GM13977 (cell line): Measurements from ENCODE around the gene FRMD4A.
"Not testable (repeated sequence)": the region's sequence is repeated elsewhere in the genome, so short reads cannot be mapped to it uniquely, and the experiment has no call there.

Experiments used
- DNase-seq: peaks from one replicate; pipeline ENCODE4 v3.0.0; 2012; ENCODE audit warnings: low spot score
- in situ Hi-C: fragments of 300-500 bp; cut with MboI; formaldehyde crosslinking; loops from one replicate; pipeline ENCODE4 v1.12.0; 2022; ENCODE audit warnings: low sequenced_read_pairs, low pct_unique_long_range_greater_than_20kb, mixed read lengths, inconsistent platforms; ENCODE audit not compliant: unreplicated experiment
- TF ChIP-seq, protein P1 (sequence below): IDR thresholded peaks from 2 replicates; pipeline ENCODE4 v1.5.1; 2012; ENCODE audit warnings: mild to moderate bottlenecking, control low read depth; ENCODE audit not compliant: insufficient read depth; ENCODE audit errors: extremely low read depth, missing control alignments

Gene FRMD4A

DNA sequence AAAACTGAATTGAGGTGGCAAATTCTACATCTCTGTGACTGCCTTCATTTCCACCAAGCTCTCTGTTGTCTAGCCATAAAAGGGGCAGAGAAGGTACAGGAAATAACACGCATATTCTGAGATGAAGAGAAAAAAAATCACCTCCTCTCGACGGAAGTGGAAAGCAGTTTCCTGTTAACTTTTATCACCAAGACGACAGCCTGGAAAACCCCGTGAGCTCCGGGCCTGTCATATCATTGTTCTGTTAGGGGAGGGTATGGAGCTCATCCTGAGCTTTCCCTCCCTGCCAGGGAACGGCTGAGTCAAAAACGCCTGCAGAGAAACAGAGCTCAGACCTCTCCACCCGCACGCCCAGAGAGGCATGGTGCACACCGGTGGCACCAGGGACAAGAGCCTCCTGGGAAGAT is 543.7 kb downstream of the FRMD4A start:
- DNase-seq = peak; percentile 73
- in situ Hi-C loops = no loop called here
- TF ChIP-seq, protein P1, sequence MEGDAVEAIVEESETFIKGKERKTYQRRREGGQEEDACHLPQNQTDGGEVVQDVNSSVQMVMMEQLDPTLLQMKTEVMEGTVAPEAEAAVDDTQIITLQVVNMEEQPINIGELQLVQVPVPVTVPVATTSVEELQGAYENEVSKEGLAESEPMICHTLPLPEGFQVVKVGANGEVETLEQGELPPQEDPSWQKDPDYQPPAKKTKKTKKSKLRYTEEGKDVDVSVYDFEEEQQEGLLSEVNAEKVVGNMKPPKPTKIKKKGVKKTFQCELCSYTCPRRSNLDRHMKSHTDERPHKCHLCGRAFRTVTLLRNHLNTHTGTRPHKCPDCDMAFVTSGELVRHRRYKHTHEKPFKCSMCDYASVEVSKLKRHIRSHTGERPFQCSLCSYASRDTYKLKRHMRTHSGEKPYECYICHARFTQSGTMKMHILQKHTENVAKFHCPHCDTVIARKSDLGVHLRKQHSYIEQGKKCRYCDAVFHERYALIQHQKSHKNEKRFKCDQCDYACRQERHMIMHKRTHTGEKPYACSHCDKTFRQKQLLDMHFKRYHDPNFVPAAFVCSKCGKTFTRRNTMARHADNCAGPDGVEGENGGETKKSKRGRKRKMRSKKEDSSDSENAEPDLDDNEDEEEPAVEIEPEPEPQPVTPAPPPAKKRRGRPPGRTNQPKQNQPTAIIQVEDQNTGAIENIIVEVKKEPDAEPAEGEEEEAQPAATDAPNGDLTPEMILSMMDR = no peak

DNA sequence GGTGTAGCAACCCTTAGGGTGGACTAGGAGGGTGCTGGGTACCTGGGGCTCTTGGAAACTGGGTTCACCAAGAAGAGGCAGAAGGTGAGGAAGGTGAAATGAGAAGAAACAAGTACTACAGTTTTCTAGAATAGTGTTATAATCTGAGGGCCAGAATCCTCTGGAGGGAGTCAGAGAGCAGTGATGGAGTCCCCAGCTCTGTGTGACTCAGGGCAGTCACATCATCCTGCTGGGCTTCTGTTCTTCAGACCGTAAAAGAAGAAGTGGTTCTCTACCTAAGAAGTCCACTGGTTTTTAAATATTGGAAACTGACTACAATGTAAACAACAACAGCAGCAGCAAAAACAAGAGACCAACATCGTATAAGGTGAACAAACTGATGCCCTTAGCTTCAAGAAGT is 546.7 kb downstream of the FRMD4A start:
- in situ Hi-C loops = no loop called here
- DNase-seq = peak; percentile 40

DNA sequence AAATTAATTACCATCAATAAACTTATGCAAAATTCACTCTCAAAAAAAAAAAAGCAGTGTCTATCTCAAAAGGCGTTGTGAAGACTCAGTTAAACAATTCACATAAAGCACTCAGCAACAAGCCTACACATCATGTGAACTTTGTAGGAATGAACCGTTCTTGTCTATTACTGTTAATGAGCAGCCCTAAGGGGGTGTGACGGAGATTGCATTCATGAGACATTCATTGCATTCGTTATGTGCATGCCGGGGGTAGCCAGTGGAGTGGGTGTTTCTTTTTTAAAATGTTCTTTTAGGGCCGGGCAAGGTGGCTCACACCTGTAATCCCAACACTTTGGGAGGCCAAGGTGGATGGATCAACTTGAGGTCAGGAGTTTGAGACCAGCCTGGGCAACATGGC is 551.0 kb downstream of the FRMD4A start:
- no peak for DNase-seq
- TF ChIP-seq, protein P1 = no peak
- in situ Hi-C loops = loop anchor here (5.0 to 10.0 kb wide), 2 partner anchors 65 to 112 kb away; no protein-coding TSS in a partner anchor

More for the DNA sequence above, 546.7 kb downstream of the FRMD4A start:
- TF ChIP-seq, protein P1 = peak; percentile 36

DNA sequence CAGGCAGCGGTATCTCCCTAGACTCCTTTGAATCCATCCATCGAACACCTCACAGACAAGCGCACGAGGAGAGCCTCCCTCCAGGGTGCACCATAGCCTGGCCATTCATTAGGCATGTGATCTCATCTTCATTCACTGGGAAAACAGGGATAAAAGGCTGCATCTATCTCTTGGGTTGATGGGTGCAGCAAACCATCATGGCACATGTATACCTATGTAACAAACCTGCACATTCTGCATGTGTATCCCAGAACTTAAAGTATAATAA is 552.1 kb downstream of the FRMD4A start:
- in situ Hi-C loops = loop anchor here (5.0 to 10.0 kb wide), 2 partner anchors 64 to 111 kb away; no protein-coding TSS in a partner anchor
- not testable (repeated sequence) for DNase-seq

DNA sequence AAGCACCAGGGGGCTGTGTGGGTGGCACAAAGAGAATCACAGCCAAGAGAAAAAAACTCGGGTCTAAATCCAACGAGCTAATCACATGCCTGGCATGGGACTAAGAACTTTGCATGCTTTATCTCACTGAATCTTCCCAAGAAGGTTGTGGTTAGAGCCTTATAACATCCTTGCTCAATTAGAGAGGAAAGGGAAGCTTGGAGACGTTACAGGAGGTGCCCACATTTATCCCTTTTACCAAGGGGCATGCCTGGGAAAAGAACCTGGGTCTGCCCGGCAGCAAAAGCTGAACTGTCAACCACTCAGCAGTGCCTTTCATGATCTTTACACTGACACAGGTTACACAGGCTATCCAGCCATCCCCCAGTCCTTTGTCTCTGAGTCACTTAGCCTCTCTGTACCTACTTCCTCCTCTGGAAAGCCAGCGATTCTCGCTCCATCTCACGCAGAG is 553.8 kb downstream of the FRMD4A start:
- DNase-seq = no peak
- TF ChIP-seq, protein P1 = no peak

DNA sequence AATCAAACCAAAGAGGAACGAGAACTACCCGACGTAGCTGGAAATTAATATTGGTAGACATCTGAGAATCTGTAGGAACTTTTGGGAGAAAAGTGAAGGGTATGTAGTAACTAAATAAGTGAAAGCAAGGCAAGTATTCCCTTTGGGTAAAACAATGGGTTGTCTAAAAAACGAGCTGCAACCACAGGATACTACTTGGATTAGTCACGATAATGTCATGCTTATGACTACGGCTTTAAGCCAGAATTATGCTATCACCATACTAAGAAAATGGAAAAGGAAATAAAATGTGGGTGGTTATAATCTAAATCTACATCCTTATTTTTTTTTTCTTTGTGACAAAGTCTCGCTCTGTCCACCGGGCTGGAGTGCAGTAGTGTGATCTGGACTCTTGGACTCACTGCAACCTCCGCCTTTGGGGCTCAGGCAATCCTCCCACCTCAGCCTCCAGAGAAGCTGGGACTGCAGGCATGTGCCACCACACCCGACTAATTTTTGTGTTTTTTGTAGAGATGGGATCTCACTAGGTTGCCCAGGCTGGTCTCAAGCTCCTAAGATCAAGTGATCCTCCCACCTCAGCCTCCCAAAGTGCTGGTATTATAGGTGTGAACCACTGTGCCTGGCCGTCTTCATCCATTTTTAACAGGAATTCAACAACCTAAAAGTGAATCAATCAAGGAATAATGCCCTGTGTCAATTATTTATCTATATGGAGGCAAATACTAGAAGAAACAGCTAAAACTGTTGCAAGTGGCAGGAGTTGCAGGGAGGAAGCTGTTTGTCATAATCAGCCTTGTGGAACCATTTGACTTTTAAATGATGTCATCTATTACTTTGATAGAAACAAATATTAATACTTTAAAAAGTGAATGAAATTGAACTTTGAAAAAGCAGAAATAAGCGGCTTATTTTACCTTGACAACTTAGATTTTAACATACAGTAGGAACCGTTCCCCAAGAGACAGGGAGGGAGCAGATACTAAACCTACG is 554.6 kb downstream of the FRMD4A start:
- TF ChIP-seq, protein P1 = no peak
- in situ Hi-C loops = loop anchor here (5.0 to 10.0 kb wide), 2 partner anchors 61 to 109 kb away; no protein-coding TSS in a partner anchor
- DNase-seq = no peak

More for the DNA sequence above, 553.8 kb downstream of the FRMD4A start:
- in situ Hi-C loops = loop anchor here (5.0 to 10.0 kb wide), 2 partner anchors 62 to 110 kb away; no protein-coding TSS in a partner anchor
